HG03521 (cell line): ENCODE data around the gene NSMCE1.
"Not testable (repeated sequence)": the region's sequence is repeated elsewhere in the genome, so short reads cannot be mapped to it uniquely, and the experiment has no call there.

ENCODE experiments used
- ATAC-seq: cut with Tn5 transposase; IDR thresholded peaks from one replicate; pipeline ENCODE4 v1.9.1; 2021; ENCODE audit warnings: mild to moderate bottlenecking, moderate library complexity; ENCODE audit not compliant: unreplicated experiment

Gene NSMCE1

GRCh38 chr16:27272697-27273096 lies 4.1 kb upstream of the NSMCE1 start:
- ATAC-seq, result not testable (repeated sequence)

- no peak for ATAC-seq
Measured at GRCh38 chr16:27272076-27272475, 3.5 kb upstream of the NSMCE1 start.

- ATAC-seq, result no peak
Measured at GRCh38 chr16:27270349-27270748, 1.8 kb upstream of the NSMCE1 start.

- no peak for ATAC-seq
Measured at GRCh38 chr16:27269300-27270150, 953 bp upstream of the NSMCE1 start.

- no peak for ATAC-seq
Measured at GRCh38 chr16:27267037-27267677, 1.4 kb downstream of the NSMCE1 start.

GRCh38 chr16:27265982-27266381 lies 2.6 kb downstream of the NSMCE1 start:
- no peak for ATAC-seq

- no peak for ATAC-seq
Measured at GRCh38 chr16:27264151-27264550, 4.4 kb downstream of the NSMCE1 start.

GRCh38 chr16:27262904-27263423 lies 5.6 kb downstream of the NSMCE1 start:
- not testable (repeated sequence) for ATAC-seq

- no peak for ATAC-seq
Measured at GRCh38 chr16:27259710-27260109, 8.9 kb downstream of the NSMCE1 start.

GRCh38 chr16:27258241-27258734 lies 10.3 kb downstream of the NSMCE1 start:
- no peak for ATAC-seq

- no peak for ATAC-seq
Measured at GRCh38 chr16:27257271-27257670, 11.3 kb downstream of the NSMCE1 start.

- ATAC-seq, result no peak
Measured at GRCh38 chr16:27256861-27257260, 11.7 kb downstream of the NSMCE1 start.

GRCh38 chr16:27254262-27254811 lies 14.2 kb downstream of the NSMCE1 start:
- no peak for ATAC-seq

GRCh38 chr16:27253526-27253930 lies 15.0 kb downstream of the NSMCE1 start:
- ATAC-seq, result no peak

GRCh38 chr16:27252206-27252585 lies 16.4 kb downstream of the NSMCE1 start:
- ATAC-seq, result no peak

- no peak for ATAC-seq
Measured at GRCh38 chr16:27251541-27252205, 16.9 kb downstream of the NSMCE1 start.

GRCh38 chr16:27248886-27249285 lies 19.7 kb downstream of the NSMCE1 start:
- ATAC-seq, result not testable (repeated sequence)

GRCh38 chr16:27248036-27248435 lies 20.5 kb downstream of the NSMCE1 start:
- no peak for ATAC-seq

- ATAC-seq, result not testable (repeated sequence)
Measured at GRCh38 chr16:27247076-27247475, 21.5 kb downstream of the NSMCE1 start.

- ATAC-seq, result no peak
Measured at GRCh38 chr16:27246439-27246838, 22.1 kb downstream of the NSMCE1 start.
